HepG2 (cell line): Measurements from ENCODE around the gene C11orf65. TPM values are rescaled to one million over a fixed set of nuclear protein-coding genes. Genes with fewer than 3 reads are reported as not detected.

Experiments
- ARHGAP35 ChIP-seq: sonication (generic); formaldehyde crosslinking; IDR thresholded peaks from 2 replicates; pipeline ENCODE4 v1.9.0; 2022; ENCODE audit warnings: mild to moderate bottlenecking, inconsistent platforms, moderate library complexity, missing genetic modification reagents, borderline replicate concordance
- CHCHD3 ChIP-seq: sonication (generic); formaldehyde crosslinking; IDR thresholded peaks from 2 replicates; pipeline ENCODE4 v1.8.0; 2022; ENCODE audit warnings: mild to moderate bottlenecking, missing genetic modification reagents, moderate library complexity
- HDAC2 ChIP-seq: sonication (generic); formaldehyde crosslinking; IDR thresholded peaks from 2 replicates; pipeline ENCODE4 v1.4.0; 2020; ENCODE audit warnings: missing genetic modification reagents
- HNRNPH1 ChIP-seq: fragments of 200-400 bp; formaldehyde crosslinking; optimal IDR thresholded peaks from 2 replicates; pipeline ENCODE3; 2017; ENCODE audit warnings: mild to moderate bottlenecking, low read depth, low read length
- KDM5B ChIP-seq: sonication (generic); formaldehyde crosslinking; IDR thresholded peaks from 2 replicates; pipeline ENCODE4 v1.4.0; 2020; ENCODE audit warnings: missing genetic modification reagents, mild to moderate bottlenecking, borderline replicate concordance
- MYC ChIP-seq: sonication (generic); formaldehyde crosslinking; IDR thresholded peaks from 2 replicates; pipeline ENCODE4 v1.9.0; 2021; ENCODE audit warnings: missing genetic modification reagents, borderline replicate concordance
- PRMT3 ChIP-seq: sonication (generic); formaldehyde crosslinking; IDR thresholded peaks from 2 replicates; pipeline ENCODE4 v1.8.1; 2022; ENCODE audit warnings: low read depth, mild to moderate bottlenecking, moderate library complexity, missing genetic modification reagents, borderline replicate concordance
- SALL1 ChIP-seq: sonication (generic); formaldehyde crosslinking; IDR thresholded peaks from 2 replicates; pipeline ENCODE4 v1.8.0; 2022; ENCODE audit warnings: mild to moderate bottlenecking, missing genetic modification reagents
- SALL2 ChIP-seq: sonication (generic); formaldehyde crosslinking; IDR thresholded peaks from 2 replicates; pipeline ENCODE4 v1.8.1; 2023; ENCODE audit warnings: mild to moderate bottlenecking, missing genetic modification reagents, inconsistent platforms
- SOX5 ChIP-seq: IDR thresholded peaks from 2 replicates; pipeline ENCODE4 v1.6.1; 2016; ENCODE audit warnings: borderline replicate concordance
- WIZ ChIP-seq: sonication (generic); formaldehyde crosslinking; IDR thresholded peaks from 2 replicates; pipeline ENCODE4 v1.5.1; 2020; ENCODE audit warnings: mild to moderate bottlenecking, missing genetic modification reagents
- YEATS4 ChIP-seq: sonication (generic); formaldehyde crosslinking; IDR thresholded peaks from 2 replicates; pipeline ENCODE4 v1.4.0; 2020; ENCODE audit warnings: missing genetic modification reagents, borderline replicate concordance
- ZBTB21 ChIP-seq: sonication (generic); formaldehyde crosslinking; IDR thresholded peaks from 2 replicates; pipeline ENCODE4 v1.4.0; 2020; ENCODE audit warnings: missing genetic modification reagents
- ZBTB7B ChIP-seq: sonication (generic); formaldehyde crosslinking; IDR thresholded peaks from 2 replicates; pipeline ENCODE4 v1.4.0; 2020; ENCODE audit warnings: missing genetic modification reagents
- ZFP90 ChIP-seq: sonication (generic); formaldehyde crosslinking; IDR thresholded peaks from 2 replicates; pipeline ENCODE4 v1.8.0; 2022; ENCODE audit warnings: missing genetic modification reagents, mild to moderate bottlenecking, inconsistent platforms, borderline replicate concordance
- ZFX ChIP-seq: sonication (generic); formaldehyde crosslinking; IDR thresholded peaks from 2 replicates; pipeline ENCODE4 v1.4.0; 2020; ENCODE audit warnings: mild to moderate bottlenecking, low read depth, missing genetic modification reagents, moderate library complexity
- ZNF232 ChIP-seq: sonication (generic); formaldehyde crosslinking; IDR thresholded peaks from 2 replicates; pipeline ENCODE4 v1.4.0; 2020; ENCODE audit warnings: missing genetic modification reagents, borderline replicate concordance
- ZNF234 ChIP-seq: sonication (generic); formaldehyde crosslinking; conservative IDR thresholded peaks from 2 replicates; pipeline ENCODE4 v1.5.1; 2020; ENCODE audit warnings: mild to moderate bottlenecking, missing genetic modification reagents
- ZNF263 ChIP-seq: sonication (generic); formaldehyde crosslinking; IDR thresholded peaks from 2 replicates; pipeline ENCODE4 v1.4.0; 2020; ENCODE audit warnings: missing genetic modification reagents
- ZNF616 ChIP-seq: sonication (generic); formaldehyde crosslinking; IDR thresholded peaks from 2 replicates; pipeline ENCODE4 v1.5.0; 2020; ENCODE audit warnings: low read depth, mild to moderate bottlenecking, missing genetic modification reagents
- ZNF83 ChIP-seq: sonication (generic); formaldehyde crosslinking; IDR thresholded peaks from 2 replicates; pipeline ENCODE4 v1.4.0; 2020; ENCODE audit warnings: missing genetic modification reagents, mild to moderate bottlenecking, borderline replicate concordance
- polyA plus RNA-seq, 8 experiments: library from polyadenylated mRNA; depleted of rRNA in 3 of 8; stranded (reverse) in 7 of 8; unstranded in 1 of 8; fragments of >200 nt; fragmentation: Illumina TruSeq in 4 of 8; extraction: Trizol in 4 of 8; gene quantifications; 2 replicates each; pipeline versions ENCODE4 v1.2.1 to v1.2.3, GENCODE V29; 2011 to 2016; ENCODE audit warnings: low read depth in 4 of 8, missing spikeins in 1 of 8, mixed read lengths in 1 of 8; ENCODE audit not compliant: insufficient read depth in 1 of 8
- total RNA-seq, 5 experiments: library from RNA; depleted of rRNA; stranded (reverse); fragments of >200 nt; fragmentation: Illumina TruSeq; extraction: Trizol; gene quantifications; 2 replicates each; pipeline ENCODE4 v1.2.3, GENCODE V29; 2016; ENCODE audit warnings: low read depth in 1 of 5
- TF ChIP-seq, protein P1 (sequence below): sonication (generic); formaldehyde crosslinking; IDR thresholded peaks from 2 replicates; pipeline ENCODE4 v1.8.0; 2022; ENCODE audit warnings: mild to moderate bottlenecking, missing genetic modification reagents
- TF ChIP-seq, protein P2 (sequence below): sonication (generic); formaldehyde crosslinking; IDR thresholded peaks from 2 replicates; pipeline ENCODE4 v1.8.0; 2022; ENCODE audit warnings: missing genetic modification reagents, low read depth, mild to moderate bottlenecking, borderline replicate concordance
- TF ChIP-seq, protein P3 (sequence below): sonication (generic); formaldehyde crosslinking; conservative IDR thresholded peaks from 2 replicates; pipeline ENCODE4 v1.8.1; 2023; ENCODE audit warnings: missing genetic modification reagents
- TF ChIP-seq, protein P4 (sequence below): sonication (generic); formaldehyde crosslinking; IDR thresholded peaks from 2 replicates; pipeline ENCODE4 v1.4.0; 2020; ENCODE audit warnings: mild to moderate bottlenecking, missing genetic modification reagents

Gene C11orf65
- total and polyA plus RNA-seq, 2 of the 13 experiments (the other 11 are each of a cell fraction or from before 2014, with no cell fraction given): 0.38 to 0.42 TPM

DNA sequence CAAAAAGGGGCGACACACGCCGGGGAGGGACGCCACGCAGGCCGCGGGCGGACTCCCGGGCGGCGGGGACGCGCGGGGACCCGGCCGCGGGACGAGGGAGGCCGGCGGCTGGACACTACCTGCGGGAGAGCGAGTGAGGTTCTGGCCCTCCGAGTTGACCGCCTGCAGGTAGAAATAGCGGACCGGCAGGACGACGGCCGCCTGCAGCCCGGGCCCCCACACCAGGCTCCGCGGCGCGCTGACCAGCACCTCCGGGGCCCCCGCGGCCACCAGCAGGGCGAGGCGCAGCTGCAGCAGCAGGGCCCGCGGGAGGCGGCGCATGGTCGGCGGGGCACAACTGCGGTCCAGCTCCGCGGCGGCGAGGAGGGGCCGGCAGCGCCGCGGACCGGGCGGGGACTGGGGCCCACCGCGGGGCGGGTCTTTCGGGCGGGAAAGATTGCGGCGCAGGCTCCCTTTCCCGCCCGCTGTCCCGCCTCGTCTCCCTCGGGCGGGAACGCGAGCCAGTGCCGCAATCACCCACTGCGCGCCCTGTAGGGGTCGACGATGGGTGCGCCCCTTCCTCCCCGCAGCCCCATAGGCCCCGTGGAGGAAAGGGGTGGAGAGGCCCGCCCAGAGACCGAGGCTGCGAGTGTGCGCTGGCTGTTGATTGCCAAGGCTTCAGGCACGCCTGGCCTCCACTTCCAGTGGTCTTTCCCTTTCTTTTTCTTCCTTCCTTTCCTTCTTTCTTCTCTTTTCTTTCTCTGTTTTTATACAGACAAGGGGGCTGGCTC, 30.9 kb upstream of the C11orf65 start, which contains the start of gene POGLUT3 (continued):
- peak; percentile 94 for TF ChIP-seq YEATS4 (CRISPR knock-in tag)
- TF ChIP-seq CHCHD3 (CRISPR knock-in tag): 0 out of 2 replicates have a peak, but pooled peaks have one; percentile 65
- TF ChIP-seq ZFP90 (CRISPR knock-in tag): peak; percentile 61; the same call in 1 of the 2 replicates
- TF ChIP-seq, protein P1, sequence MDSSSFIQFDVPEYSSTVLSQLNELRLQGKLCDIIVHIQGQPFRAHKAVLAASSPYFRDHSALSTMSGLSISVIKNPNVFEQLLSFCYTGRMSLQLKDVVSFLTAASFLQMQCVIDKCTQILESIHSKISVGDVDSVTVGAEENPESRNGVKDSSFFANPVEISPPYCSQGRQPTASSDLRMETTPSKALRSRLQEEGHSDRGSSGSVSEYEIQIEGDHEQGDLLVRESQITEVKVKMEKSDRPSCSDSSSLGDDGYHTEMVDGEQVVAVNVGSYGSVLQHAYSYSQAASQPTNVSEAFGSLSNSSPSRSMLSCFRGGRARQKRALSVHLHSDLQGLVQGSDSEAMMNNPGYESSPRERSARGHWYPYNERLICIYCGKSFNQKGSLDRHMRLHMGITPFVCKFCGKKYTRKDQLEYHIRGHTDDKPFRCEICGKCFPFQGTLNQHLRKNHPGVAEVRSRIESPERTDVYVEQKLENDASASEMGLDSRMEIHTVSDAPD: 0 out of 2 replicates have a peak, but pooled peaks have one; percentile 35
- TF ChIP-seq, protein P2, sequence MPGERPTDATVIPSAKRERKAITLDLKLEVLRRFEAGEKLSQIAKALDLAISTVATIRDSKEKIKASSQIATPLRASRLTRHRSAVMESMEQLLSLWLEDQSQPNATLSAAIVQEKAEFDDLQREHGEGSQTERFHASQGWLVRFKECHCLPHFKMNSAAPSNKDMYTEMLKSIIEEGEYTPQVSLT: peak; percentile 45; the same call in 1 of the 2 replicates
- 0 out of 2 replicates have a peak, but pooled peaks have one; percentile 6 for TF ChIP-seq ARHGAP35 (CRISPR knock-in tag)
- TF ChIP-seq ZNF234: peak; percentile 69; the same call in 1 of the 2 replicates
- peak; percentile 43; the same call in 1 of the 2 replicates for TF ChIP-seq KDM5B (CRISPR knock-in tag)
- TF ChIP-seq ZNF616 (CRISPR knock-in tag): 0 out of 2 replicates have a peak, but pooled peaks have one; percentile 33
- TF ChIP-seq, protein P3, sequence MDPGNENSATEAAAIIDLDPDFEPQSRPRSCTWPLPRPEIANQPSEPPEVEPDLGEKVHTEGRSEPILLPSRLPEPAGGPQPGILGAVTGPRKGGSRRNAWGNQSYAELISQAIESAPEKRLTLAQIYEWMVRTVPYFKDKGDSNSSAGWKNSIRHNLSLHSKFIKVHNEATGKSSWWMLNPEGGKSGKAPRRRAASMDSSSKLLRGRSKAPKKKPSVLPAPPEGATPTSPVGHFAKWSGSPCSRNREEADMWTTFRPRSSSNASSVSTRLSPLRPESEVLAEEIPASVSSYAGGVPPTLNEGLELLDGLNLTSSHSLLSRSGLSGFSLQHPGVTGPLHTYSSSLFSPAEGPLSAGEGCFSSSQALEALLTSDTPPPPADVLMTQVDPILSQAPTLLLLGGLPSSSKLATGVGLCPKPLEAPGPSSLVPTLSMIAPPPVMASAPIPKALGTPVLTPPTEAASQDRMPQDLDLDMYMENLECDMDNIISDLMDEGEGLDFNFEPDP (CRISPR knock-in tag): no peak
- TF ChIP-seq ZBTB21 (CRISPR knock-in tag): no peak
- TF ChIP-seq PRMT3 (CRISPR knock-in tag): peak; percentile 43; the same call in 1 of the 2 replicates
- peak; percentile 38 for TF ChIP-seq MYC (CRISPR knock-in tag)
- peak; percentile 51; the same call in 1 of the 2 replicates for TF ChIP-seq ZNF232 (CRISPR knock-in tag)
- no peak for TF ChIP-seq WIZ
- TF ChIP-seq ZNF263 (CRISPR knock-in tag): peak; percentile 56; the same call in 1 of the 2 replicates
- 0 out of 2 replicates have a peak, but pooled peaks have one; percentile 15 for TF ChIP-seq SOX5 (CRISPR knock-in tag)
- no peak for TF ChIP-seq HNRNPH1
- TF ChIP-seq ZFX (CRISPR knock-in tag): peak; percentile 63
- peak; percentile 68; the same call in 1 of the 2 replicates for TF ChIP-seq ZBTB7B (CRISPR knock-in tag)
- peak; percentile 85; the same call in 1 of the 2 replicates for TF ChIP-seq SALL2 (CRISPR knock-in tag)
- TF ChIP-seq SALL1: peak; percentile 62
- TF ChIP-seq HDAC2 (CRISPR knock-in tag): peak; percentile 53; the same call in 1 of the 2 replicates
- TF ChIP-seq, protein P4, sequence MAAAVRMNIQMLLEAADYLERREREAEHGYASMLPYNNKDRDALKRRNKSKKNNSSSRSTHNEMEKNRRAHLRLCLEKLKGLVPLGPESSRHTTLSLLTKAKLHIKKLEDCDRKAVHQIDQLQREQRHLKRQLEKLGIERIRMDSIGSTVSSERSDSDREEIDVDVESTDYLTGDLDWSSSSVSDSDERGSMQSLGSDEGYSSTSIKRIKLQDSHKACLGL (CRISPR knock-in tag): peak; percentile 86; the same call in 1 of the 2 replicates
- no peak for TF ChIP-seq ZNF83 (CRISPR knock-in tag)
